Neural cell (in vitro differentiated cells): ENCODE measurements around the gene MAPK8IP2. TPM values are rescaled to one million over a fixed set of nuclear protein-coding genes. Genes with fewer than 3 reads are reported as not detected.
A peak's percentile ranks its signal among the peaks of the same experiment; 100 is the strongest.

Source experiments
- H2AFZ ChIP-seq: fragments of 200-600, 300-800 bp; sonication (generic), shearing (Covaris generic); 2 replicates; pipeline ENCODE4 v1.6.0; 2014; ENCODE audit warnings: low read depth, mild to moderate bottlenecking, antibody characterized with exemption, low read length, moderate library complexity
- H3F3A ChIP-seq: fragments of 200-600 bp; shearing (Covaris generic); 2 replicates; pipeline ENCODE4 v1.6.1; 2016; ENCODE audit warnings: mild to moderate bottlenecking, moderate library complexity, mixed read lengths, antibody characterized with exemption, low read length; ENCODE audit not compliant: insufficient read depth, poor library complexity, severe bottlenecking
- H3K27ac ChIP-seq: fragments of 200-600, 300-800 bp; sonication (generic), shearing (Covaris generic); 2 replicates; pipeline ENCODE4 v1.5.1; 2014; ENCODE audit warnings: mild to moderate bottlenecking, low read length, moderate library complexity
- H3K27me3 ChIP-seq: fragments of 300-800, 200-600 bp; sonication (generic), shearing (Covaris generic); 2 replicates; pipeline ENCODE4 v1.6.0; 2014; ENCODE audit warnings: mild to moderate bottlenecking, low read depth, low read length, moderate library complexity; ENCODE audit not compliant: insufficient read depth
- H3K36me3 ChIP-seq: fragments of 300-800, 200-600 bp; sonication (generic), shearing (Covaris generic); 2 replicates; pipeline ENCODE4 v1.5.1; 2014; ENCODE audit warnings: mild to moderate bottlenecking, antibody characterized with exemption, low read length, moderate library complexity; ENCODE audit not compliant: insufficient read depth
- H3K4me2 ChIP-seq: fragments of 300-800, 200-600 bp; sonication (generic), shearing (Covaris generic); 2 replicates; pipeline ENCODE4 v1.6.0; 2014; ENCODE audit warnings: mild to moderate bottlenecking, low read length
- H3K4me3 ChIP-seq: fragments of 300-800, 200-600 bp; sonication (generic), shearing (Covaris generic); 2 replicates; pipeline ENCODE4 v1.5.1; 2014; ENCODE audit warnings: mild to moderate bottlenecking, low read length, moderate library complexity
- H3K79me2 ChIP-seq: fragments of 200-600 bp; shearing (Covaris generic); replicated peaks from 2 replicates; pipeline ENCODE4 v1.6.0; 2014; ENCODE audit warnings: mild to moderate bottlenecking, low read length, moderate library complexity; ENCODE audit not compliant: insufficient read depth
- H3K9ac ChIP-seq: fragments of 300-800, 200-600 bp; sonication (generic), shearing (Covaris generic); 2 replicates; pipeline ENCODE4 v1.6.1; 2016; ENCODE audit warnings: mild to moderate bottlenecking, low read length, mixed read lengths
- H3K9me2 ChIP-seq: fragments of 200-600 bp; shearing (Covaris generic); 2 replicates; pipeline ENCODE4 v1.6.1; 2016; ENCODE audit warnings: mild to moderate bottlenecking, low read length, mixed read lengths; ENCODE audit not compliant: insufficient read depth
- H3K9me3 ChIP-seq: fragments of 200-600, 300-800 bp; sonication (generic), shearing (Covaris generic); 2 replicates; pipeline ENCODE4 v1.6.1; 2016; ENCODE audit warnings: mild to moderate bottlenecking, mixed run types, low read length, moderate library complexity, mixed read lengths
- H4K20me1 ChIP-seq: fragments of 200-600 bp; shearing (Covaris generic); 2 replicates; pipeline ENCODE4 v1.6.1; 2016; ENCODE audit warnings: mild to moderate bottlenecking, mixed run types; ENCODE audit not compliant: insufficient read depth
- CTCF ChIP-seq: fragments of 450-650 bp; IDR thresholded peaks from 2 replicates; pipeline ENCODE4 v1.5.1; 2014; ENCODE audit warnings: antibody characterized with exemption, mild to moderate bottlenecking, moderate library complexity; ENCODE audit not compliant: poor library complexity, severe bottlenecking
- EP300 ChIP-seq: fragments of 450-650 bp; conservative IDR thresholded peaks from 2 replicates; pipeline ENCODE4 v1.6.1; 2014; ENCODE audit warnings: antibody characterized with exemption, mild to moderate bottlenecking, moderate library complexity; ENCODE audit not compliant: poor library complexity, severe bottlenecking
- EZH2 ChIP-seq: fragments of 200-600, 300-800 bp; shearing (Covaris generic), sonication (generic); IDR thresholded peaks from 2 replicates; pipeline ENCODE4 v1.6.1; 2014; ENCODE audit warnings: antibody characterized with exemption, low read length, borderline replicate concordance, mild to moderate bottlenecking; ENCODE audit not compliant: insufficient read depth, poor library complexity, severe bottlenecking
- MXI1 ChIP-seq: fragments of 450-650 bp; conservative IDR thresholded peaks from 2 replicates; pipeline ENCODE4 v1.6.1; 2014; ENCODE audit warnings: antibody characterized with exemption, mild to moderate bottlenecking; ENCODE audit not compliant: poor library complexity, severe bottlenecking
- POLR2AphosphoS5 ChIP-seq: IDR thresholded peaks from 2 replicates; pipeline ENCODE4 v1.6.1; 2012
- RAD21 ChIP-seq: fragments of 450-650 bp; conservative IDR thresholded peaks from 2 replicates; pipeline ENCODE4 v1.6.1; 2014; ENCODE audit warnings: antibody characterized with exemption, mild to moderate bottlenecking, moderate library complexity
- REST ChIP-seq: IDR thresholded peaks from 2 replicates; pipeline ENCODE4 v1.6.1; 2012; ENCODE audit warnings: borderline replicate concordance
- SMC3 ChIP-seq: fragments of 450-650 bp; conservative IDR thresholded peaks from 2 replicates; pipeline ENCODE4 v1.6.1; 2014; ENCODE audit warnings: antibody characterized with exemption, mild to moderate bottlenecking, moderate library complexity; ENCODE audit not compliant: poor library complexity
- TAF1 ChIP-seq: IDR thresholded peaks from 2 replicates; pipeline ENCODE4 v1.6.1; 2012; ENCODE audit warnings: low read depth
- polyA plus RNA-seq: library from polyadenylated mRNA; depleted of rRNA; stranded (reverse); fragments of >200 nt; gene quantifications from 2 replicates; pipeline ENCODE4 v1.2.3, GENCODE V29; 2014

MAPK8IP2 gene
- polyA plus RNA-seq, 1 donor from 2014 or later, result 48.0 TPM

- H3K9ac ChIP-seq, result peak within 1 kb of the TSS; percentile 74
- H3K27ac ChIP-seq, result peak within 1 kb of the TSS; percentile 74
Observed at GRCh38 chr22:50562523-50563412, 37.8 kb upstream of the MAPK8IP2 start, which contains the start of gene SYCE3. Gene SYCE3 (minus strand): TSS chr22:50562919. CDS start chr22:50556405, 6,514 bp downstream.

More at GRCh38 chr22:50562523-50563412, 37.8 kb upstream of the MAPK8IP2 start, which contains the start of gene SYCE3:
- H3F3A ChIP-seq, result no peaks in the 10 kb centered on the region
- H3K4me3 ChIP-seq, result peak within 1 kb of the TSS; percentile 70
- no peaks in the 10 kb centered on the region for H3K79me2 ChIP-seq
- H3K27me3 ChIP-seq, result no peaks in the 10 kb centered on the region
- peak within 1 kb of the TSS; percentile 72 for H3K4me2 ChIP-seq
- H3K9me2 ChIP-seq, result no peaks in the 10 kb centered on the region
- no peaks in the 10 kb centered on the region for H4K20me1 ChIP-seq
- no peaks in the 10 kb centered on the region for H3K9me3 ChIP-seq
- TF ChIP-seq SMC3, result peak; percentile 52
- TF ChIP-seq TAF1, result no peak
- peak; percentile 86 for TF ChIP-seq POLR2AphosphoS5
- TF ChIP-seq REST, result no peak
- no peak for TF ChIP-seq EZH2
- peak; percentile 60 for TF ChIP-seq RAD21
- TF ChIP-seq EP300, result peak; percentile 47
- peak; percentile 98 for TF ChIP-seq CTCF
- peak; percentile 79 for TF ChIP-seq MXI1
- H3K36me3 ChIP-seq, result peaks cover 3% of the 10 kb centered on the region
- peak within 1 kb of the TSS; percentile 32 for H2AFZ ChIP-seq
